ENCODE measurements around the gene SLC38A8. TPM values are rescaled to one million over a fixed set of nuclear protein-coding genes. Genes with fewer than 3 reads are reported as not detected.

The SLC38A8 gene
- total RNA-seq, 4 donors from 2014 or later: not detected

DNA sequence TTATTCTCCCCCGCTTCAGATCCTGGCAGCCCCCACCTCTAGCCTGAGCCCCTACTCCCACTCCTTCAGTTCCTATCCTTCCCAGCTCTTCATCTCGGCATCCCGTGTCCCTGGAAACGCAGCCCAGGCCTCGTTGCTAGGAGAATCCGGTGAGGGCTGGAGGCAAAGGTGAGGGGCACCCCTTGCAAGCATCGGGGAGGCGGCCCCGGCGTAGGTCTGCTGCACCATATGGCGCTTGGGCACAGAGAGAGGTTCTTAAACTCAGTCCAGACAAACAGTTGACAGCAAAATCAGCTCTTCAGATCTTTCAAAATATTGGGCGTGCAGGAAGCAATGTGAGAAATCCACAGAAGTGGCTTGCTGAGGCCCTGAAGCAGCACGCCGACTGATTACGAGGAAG is 15.0 kb downstream of the SLC38A8 start:
- Histone ChIP-seq H3K27me3 (peaks cover 7% of the 10 kb centered on the region), H3K4me1 (peaks cover 5% of the 10 kb centered on the region), H3K36me3 (no peaks in the 10 kb centered on the region), H3K9me3 (no peaks in the 10 kb centered on the region), H3K4me3 (no peak overlapping the region), H3K27ac (no peak overlapping the region)
- no peak for TF ChIP-seq POLR2AphosphoS5 (IDR thresholded peaks at IDR 0.05)
- TF ChIP-seq, protein P1, sequence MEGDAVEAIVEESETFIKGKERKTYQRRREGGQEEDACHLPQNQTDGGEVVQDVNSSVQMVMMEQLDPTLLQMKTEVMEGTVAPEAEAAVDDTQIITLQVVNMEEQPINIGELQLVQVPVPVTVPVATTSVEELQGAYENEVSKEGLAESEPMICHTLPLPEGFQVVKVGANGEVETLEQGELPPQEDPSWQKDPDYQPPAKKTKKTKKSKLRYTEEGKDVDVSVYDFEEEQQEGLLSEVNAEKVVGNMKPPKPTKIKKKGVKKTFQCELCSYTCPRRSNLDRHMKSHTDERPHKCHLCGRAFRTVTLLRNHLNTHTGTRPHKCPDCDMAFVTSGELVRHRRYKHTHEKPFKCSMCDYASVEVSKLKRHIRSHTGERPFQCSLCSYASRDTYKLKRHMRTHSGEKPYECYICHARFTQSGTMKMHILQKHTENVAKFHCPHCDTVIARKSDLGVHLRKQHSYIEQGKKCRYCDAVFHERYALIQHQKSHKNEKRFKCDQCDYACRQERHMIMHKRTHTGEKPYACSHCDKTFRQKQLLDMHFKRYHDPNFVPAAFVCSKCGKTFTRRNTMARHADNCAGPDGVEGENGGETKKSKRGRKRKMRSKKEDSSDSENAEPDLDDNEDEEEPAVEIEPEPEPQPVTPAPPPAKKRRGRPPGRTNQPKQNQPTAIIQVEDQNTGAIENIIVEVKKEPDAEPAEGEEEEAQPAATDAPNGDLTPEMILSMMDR (IDR thresholded peaks at IDR 0.05): no peak
- no peak for TF ChIP-seq POLR2A (IDR thresholded peaks at IDR 0.05)
- no peak for TF ChIP-seq EP300 (IDR thresholded peaks at IDR 0.05)
- WGBS: 77% methylated on average over 15 of the region's 15 CpGs
- no peak for DNase-seq (ENCODE audit: low spot score in 2 of 2)

DNA sequence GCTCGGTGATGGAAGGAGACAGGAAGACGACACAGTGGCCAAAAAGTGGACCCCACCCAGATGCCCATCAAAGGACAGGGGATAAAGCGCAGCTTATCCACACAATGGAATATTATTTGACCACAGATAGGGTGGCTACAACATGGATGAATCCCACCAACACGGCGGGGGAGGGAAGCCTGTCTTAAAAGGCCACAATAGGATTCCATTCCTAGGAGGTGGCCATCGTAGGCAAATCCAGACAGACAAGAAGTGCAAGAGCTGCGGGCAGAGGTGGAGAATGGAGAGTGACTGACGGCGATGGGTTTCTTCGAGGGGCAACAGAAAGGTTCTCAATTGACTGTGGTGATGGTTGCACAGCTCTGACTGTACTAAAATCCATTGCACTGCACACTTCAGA is 16.0 kb downstream of the SLC38A8 start:
- Histone ChIP-seq H3K4me3 (no peak overlapping the region), H3K36me3 (no peaks in the 10 kb centered on the region), H3K9me3 (peaks cover 3% of the 10 kb centered on the region), H3K4me1 (peaks cover 5% of the 10 kb centered on the region), H3K27ac (no peak overlapping the region), H3K27me3 (peaks cover 7% of the 10 kb centered on the region)
- 89% methylated on average over 10 of the region's 10 CpGs for WGBS
- DNase-seq (ENCODE audit: low spot score in 2 of 2): no peak
- no peak for TF ChIP-seq POLR2A (IDR thresholded peaks at IDR 0.05)
- TF ChIP-seq, protein P1 (IDR thresholded peaks at IDR 0.05): no peak
- no peak for TF ChIP-seq EP300 (IDR thresholded peaks at IDR 0.05)
- TF ChIP-seq POLR2AphosphoS5 (IDR thresholded peaks at IDR 0.05): no peak

DNA sequence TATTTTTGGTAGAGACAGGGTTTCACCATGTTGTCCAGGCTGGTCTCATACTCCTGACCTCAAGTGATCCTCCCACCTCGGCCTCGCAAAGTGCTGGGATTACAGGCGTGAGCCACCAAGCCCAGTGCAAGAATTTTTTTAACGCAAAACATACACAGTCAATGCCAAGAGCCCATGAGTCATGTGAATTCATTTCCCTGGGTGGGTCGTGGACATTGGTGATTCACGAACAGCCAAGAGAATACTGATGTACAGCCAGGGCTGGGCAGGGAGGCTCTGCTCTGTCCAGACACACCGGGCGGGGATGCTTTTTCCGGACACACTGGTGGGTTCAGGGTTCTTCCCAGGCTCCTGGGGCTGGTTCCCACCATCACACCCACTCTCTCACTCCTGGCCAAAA is 17.7 kb downstream of the SLC38A8 start:
- WGBS: 57% methylated on average over 4 of the region's 9 CpGs

DNA sequence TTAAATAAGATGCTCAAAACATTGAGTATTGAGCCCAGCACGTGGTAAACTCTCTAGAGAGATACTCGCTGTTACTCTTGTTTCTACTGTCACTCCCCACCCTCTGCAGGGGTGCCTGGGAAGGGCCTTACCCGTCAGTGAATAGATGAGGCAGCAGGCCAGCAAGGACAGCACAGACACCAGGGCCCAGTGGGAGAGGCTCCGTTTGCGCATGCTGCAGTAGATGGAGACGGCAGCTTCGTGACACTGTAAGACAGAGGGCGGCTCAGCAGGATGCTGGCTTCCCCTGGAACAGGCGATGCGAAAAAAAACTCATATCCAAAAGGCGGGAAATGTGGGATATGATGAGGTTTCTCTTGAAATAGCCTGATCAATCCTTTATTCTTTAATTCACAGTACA is 20.0 kb downstream of the SLC38A8 start:
- H3K27ac ChIP-seq: no peak overlapping the region
- peaks cover 16% of the 10 kb centered on the region for H3K9me3 ChIP-seq
- H3K36me3 ChIP-seq: no peaks in the 10 kb centered on the region
- no peak for DNase-seq (ENCODE audit: low spot score in 2 of 2)
- H3K4me1 ChIP-seq: peaks cover 5% of the 10 kb centered on the region
- no peak for TF ChIP-seq EP300 (IDR thresholded peaks at IDR 0.05)
- TF ChIP-seq, protein P1 (IDR thresholded peaks at IDR 0.05): no peak
- peaks cover 10% of the 10 kb centered on the region for H3K27me3 ChIP-seq
- 71% methylated on average over 11 of the region's 11 CpGs for WGBS
- H3K4me3 ChIP-seq: no peak overlapping the region

More for the DNA sequence above, 17.7 kb downstream of the SLC38A8 start:
- TF ChIP-seq EP300 (IDR thresholded peaks at IDR 0.05) (no peak), POLR2A (IDR thresholded peaks at IDR 0.05) (no peak), POLR2AphosphoS5 (IDR thresholded peaks at IDR 0.05) (no peak)
- TF ChIP-seq, protein P1 (IDR thresholded peaks at IDR 0.05): no peak
- H3K9me3 ChIP-seq: peaks cover 11% of the 10 kb centered on the region
- peaks cover 5% of the 10 kb centered on the region for H3K4me1 ChIP-seq
- no peak overlapping the region for H3K4me3 ChIP-seq
- DNase-seq (ENCODE audit: low spot score in 2 of 2): no peak
- H3K27ac ChIP-seq: peak overlapping the region; percentile 27
- peaks cover 7% of the 10 kb centered on the region for H3K27me3 ChIP-seq
- no peaks in the 10 kb centered on the region for H3K36me3 ChIP-seq

DNA sequence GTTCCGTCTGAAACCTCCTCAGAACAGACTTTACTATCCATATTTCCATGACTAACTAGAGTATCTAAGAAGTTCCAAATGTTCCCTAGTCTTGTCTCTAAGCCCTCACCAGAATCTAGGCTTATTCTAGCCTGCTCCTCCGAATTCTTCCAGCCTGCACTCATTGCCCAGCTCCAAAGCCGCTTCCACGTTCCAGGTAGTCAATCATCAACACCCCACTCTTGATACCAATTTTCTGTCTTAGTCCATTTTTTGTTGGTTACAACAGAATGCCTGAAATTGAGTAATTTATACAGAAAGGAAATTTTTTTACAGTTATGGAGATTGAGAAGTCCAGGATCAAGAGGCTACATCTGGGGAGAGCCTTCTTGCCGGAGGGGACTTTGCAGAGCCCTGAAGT is 21.1 kb downstream of the SLC38A8 start:
- no peak for DNase-seq (ENCODE audit: low spot score in 2 of 2)
- Histone ChIP-seq H3K36me3 (no peaks in the 10 kb centered on the region), H3K4me3 (no peak overlapping the region), H3K27ac (no peak overlapping the region), H3K4me1 (peaks cover 5% of the 10 kb centered on the region), H3K27me3 (peaks cover 7% of the 10 kb centered on the region), H3K9me3 (peaks cover 16% of the 10 kb centered on the region)
- TF ChIP-seq, protein P1 (IDR thresholded peaks at IDR 0.05): no peak
- TF ChIP-seq EP300 (IDR thresholded peaks at IDR 0.05) (no peak), POLR2A (IDR thresholded peaks at IDR 0.05) (no peak), POLR2AphosphoS5 (IDR thresholded peaks at IDR 0.05) (no peak)
- 92% methylated on average over 5 of the region's 5 CpGs for WGBS

Data from suprapubic skin (tissue), 4 donors.